SW480 (cell line): ENCODE results near the gene ANKRD10.
A peak's percentile ranks its signal among the peaks of the same experiment; 100 is the strongest.

Source experiments
- DNase-seq: peaks from one replicate; pipeline ENCODE4 v3.0.0-alpha.2; 2016; ENCODE audit warnings: low spot score

Gene ANKRD10

DNA sequence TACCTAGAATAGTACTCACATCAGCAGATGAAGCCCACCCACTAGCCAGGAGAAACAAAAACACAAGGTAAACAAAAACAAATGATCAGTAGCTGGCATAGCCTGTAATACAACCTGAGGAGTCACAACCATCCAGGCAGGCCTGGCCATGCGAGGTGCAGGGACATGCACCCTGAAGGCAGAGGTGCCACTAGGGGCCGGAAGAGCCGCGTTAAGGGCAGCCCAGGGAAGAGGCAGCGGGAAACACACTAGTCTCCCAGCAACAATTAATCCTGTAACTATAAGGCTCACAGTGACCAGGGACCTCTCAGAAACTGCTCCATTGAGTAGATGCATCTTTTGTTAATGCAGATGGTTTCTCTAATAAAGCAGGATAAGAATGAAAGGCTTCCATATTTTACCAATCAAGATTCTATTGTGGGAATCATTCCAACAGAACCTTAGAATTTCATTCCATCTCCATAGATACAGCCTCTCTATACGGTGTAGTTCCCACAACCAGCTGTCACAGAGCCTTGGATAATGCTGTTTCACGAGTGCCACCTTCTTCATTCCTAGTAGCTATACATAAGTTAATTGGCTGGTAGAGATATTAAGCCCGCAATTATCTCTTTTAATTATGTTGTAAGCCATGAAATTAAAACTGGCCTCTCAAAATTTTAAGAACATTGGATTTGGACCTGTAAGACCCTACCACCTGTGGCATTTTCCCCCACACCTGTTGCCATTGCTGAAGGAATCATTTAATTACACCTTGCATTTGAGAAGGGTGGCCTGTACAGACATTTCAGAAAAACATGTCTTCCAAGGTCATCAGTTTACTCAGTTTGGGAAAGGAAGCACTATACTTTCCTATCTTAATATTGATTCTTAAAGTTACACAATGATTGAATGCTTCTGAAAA lies 28.7 kb downstream of the ANKRD10 start:
- peak; percentile 19 for DNase-seq

DNA sequence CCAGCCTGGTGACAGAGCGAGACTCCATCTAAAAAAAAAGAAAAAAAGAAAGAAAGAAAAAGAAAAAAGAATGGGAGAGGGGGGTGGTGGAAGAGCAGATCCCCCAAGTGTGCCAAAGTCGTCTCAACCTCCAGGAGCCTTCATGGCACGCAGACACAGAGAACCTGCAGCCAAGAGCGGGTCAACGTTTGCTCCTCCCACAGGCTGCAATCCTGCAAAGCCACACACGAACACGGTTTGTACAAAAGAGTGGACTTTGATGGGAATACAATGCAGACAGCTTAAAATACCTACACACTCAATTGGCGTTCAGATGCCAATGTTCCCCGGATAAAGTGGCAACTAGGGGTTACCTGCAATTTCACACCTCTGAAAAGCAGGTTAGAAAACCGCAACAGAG lies 29.4 kb downstream of the ANKRD10 start:
- DNase-seq: no peak

DNA sequence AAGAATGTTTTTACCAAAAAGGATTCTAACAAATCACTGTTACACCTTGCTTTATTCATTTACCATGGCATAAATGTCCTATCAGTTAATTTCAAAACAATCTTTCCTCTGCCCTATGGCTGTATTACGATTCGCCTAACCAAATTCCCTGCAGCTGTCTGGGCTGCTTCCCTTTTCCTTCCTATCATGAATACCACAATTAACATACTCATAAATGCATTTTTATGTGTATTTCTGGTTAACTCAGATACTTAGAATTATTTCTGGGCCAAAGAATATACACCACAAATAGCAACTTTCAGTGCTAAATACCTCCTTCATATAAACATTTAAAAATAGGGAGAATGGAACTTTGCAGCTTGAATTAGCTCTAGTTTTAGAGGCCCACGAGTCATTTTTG lies 30.4 kb downstream of the ANKRD10 start:
- DNase-seq: no peak

DNA sequence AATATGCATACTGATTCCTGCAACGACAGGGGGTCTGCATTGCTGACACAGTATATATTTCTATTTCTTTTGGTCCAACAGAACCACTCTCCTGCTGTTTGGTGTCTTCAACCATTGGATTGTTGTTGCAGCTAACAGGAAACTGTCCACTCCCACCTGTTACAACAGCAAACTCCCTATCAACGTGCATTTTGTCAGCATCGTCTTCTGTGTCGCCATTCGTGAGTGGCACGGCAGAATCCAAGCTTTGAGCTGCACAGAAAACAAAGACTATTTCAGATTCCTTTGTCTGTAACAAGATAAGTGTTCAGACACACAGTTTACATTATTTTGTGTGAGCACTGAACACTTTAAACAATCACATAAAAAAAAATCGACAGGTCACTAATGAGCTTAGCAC lies 31.3 kb downstream of the ANKRD10 start:
- DNase-seq: no peak

DNA sequence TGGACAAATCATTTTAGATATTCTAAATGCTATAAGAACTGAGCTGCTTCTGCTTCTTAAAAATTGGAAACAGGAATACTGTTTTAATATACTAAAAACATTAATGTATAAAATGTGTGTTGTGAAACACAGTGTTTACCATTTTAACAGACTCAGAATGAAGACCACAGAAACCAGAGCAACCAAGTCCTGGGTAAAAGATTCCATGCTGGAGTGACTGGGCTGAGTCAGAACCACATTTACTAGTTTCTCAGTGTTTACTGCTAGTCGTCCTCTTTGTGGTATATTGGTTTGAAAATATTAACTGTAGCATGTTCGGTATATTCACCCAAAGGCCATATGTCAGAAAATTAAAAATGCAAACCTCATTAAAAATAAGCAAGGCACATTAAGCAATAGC lies 31.9 kb downstream of the ANKRD10 start:
- no peak for DNase-seq

DNA sequence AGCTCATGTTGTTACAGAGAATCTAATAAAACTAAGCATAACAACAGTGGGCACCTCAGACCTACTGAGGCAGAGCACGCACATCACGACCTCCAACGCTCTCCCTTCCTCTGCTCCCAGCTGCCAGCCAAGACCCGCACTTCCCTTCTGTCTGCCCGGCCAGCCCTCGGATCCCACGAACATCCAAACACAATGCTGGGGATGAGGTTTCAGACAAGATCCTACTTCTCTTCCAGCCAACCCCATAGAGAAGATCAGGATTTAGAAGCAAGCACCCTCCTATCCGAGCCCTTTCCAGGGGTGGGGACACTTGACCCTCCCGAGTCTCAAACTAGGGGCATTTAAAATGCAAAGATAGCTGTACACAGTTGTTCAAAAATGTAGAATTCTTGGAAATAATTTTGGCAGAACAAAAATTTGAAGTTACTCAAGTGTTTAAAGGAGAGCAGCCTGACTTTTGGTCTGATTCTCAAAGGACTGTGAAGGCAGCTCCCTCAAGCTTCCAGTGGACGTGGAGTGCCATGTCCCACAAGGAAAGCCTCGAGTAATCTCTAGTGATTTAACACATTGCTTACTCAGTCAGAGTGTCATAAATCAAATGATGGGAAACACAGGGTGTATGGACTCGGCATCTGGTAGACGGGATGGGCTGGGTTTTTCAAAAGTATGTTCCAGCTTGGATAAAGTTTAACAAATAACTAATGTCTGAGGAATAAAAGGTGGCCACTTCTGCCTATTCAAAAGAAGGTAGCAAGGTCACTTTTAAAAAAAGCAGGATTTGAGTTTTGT lies 32.8 kb downstream of the ANKRD10 start:
- DNase-seq: no peak

DNA sequence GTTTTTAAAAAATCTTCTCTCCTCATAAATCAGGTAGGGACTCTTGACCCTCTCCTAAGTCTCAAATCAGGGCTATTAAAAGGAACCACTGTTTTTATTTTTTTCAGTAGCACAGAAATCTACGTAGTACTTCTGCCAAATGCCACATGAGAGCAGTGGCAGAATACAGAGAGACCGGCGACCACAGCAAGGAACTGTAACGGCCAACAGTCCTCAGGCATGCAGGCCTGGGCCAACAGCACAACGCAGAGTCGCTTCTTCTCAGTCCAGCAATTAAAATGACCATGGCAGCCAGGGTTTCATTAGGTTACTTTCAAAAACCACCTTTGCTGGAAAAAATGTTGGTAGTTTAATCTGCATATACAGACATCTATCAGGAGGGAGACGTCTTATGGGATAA lies 34.2 kb downstream of the ANKRD10 start:
- no peak for DNase-seq

DNA sequence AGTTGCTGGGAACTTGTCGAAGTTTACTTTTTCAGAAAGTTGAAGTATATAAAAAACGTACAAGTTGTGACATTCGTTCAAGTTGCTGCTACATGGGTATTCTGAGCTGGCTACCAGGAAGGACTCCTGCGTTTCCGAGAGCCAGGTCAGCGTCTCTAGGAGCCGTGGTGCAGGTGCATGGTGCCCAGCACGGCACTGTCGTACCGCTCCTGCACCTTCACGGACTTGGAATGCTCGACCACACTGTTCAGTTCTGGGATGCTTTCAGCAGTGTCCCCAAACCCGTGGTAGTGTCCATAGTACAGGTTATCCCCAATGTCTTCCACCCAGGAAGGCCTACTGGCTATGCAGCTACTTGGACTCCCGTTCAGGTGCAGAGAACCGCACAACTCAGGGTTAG lies 35.4 kb downstream of the ANKRD10 start:
- DNase-seq: no peak

DNA sequence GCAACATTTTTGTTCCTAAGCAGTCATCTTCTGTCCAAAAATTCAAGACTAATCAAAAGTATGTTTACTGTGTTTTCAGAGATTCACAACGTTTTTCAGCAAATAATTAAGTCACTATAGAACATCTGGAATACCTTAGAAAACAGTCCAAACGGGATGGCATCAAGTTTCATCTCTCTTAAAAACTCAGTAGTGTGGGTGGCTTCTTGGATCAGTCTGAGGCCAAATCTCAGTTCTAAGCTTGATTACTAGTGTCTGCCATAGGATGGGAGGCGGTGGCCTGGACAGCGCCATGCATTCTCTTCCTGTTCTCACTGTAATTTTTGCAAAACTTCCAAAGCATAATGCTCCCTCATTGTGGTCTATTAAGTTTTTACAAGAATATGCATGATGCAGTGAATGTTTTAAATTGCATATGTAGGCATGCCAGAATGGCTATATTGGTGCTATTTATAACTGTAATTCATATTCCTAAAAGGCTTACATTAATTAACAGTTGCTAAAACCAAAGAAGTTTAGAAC lies 37.1 kb downstream of the ANKRD10 start:
- no peak for DNase-seq

DNA sequence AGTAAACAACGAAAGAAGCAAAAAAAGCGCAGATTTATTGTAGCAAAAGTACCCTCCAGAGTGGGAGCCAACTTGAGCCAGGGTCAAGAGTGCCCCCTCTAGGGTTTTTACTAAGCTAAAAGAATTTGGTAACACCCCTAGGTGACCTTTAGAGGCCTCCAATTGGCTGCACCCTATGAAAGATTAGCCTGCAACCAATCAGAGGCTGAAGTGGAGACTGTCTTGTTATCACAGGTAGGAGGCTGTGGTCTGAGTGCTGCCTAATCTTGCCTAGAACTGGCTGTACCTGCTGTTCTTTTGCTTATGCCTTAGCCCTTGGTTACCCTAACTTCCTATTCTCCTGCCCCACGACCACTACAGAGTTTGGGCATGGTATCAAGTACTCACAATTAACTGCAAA lies 38.3 kb downstream of the ANKRD10 start:
- no peak for DNase-seq

DNA sequence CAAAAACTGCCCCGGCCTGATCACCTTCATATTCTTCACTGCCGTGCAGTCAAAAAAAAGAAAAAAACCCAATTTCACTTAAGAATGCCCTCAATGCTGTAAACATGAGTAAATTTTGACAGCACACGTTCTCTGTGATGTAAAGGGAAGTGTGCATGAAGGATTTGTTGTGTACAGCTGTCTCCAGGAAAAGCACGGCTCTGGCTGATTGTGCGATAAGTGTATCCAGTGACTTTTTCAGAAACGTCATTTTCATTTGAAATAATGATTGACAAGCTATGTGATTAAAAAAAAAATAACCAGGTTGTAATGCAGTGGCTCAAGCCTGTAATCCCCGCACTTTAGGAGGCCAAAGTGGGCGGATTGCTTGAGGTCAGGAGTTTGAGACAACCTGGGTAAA lies 39.6 kb downstream of the ANKRD10 start:
- DNase-seq: no peak

DNA sequence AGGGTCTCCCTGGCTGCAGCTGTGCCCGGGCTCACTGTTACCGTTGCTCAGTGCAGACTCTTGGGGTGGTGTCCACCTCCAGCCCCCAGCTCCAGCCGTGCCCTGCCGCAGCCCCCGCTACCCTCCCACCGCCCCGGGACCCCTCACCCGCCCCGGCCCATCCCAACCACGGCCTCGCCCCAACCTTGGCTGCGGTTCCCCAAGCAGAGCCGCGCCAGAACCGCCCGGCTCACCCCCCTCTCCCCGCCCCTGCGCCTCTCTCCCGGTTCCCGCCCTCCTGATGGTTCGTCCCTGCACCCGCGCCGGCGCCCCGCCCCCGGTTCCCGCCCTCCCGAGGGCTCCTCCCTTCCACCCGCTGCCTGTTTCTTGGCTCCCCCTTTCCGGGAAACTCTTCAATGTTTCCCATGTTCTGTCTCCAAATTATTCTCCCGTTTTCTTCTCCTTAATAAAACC lies 40.3 kb downstream of the ANKRD10 start:
- DNase-seq: peak; percentile 55

DNA sequence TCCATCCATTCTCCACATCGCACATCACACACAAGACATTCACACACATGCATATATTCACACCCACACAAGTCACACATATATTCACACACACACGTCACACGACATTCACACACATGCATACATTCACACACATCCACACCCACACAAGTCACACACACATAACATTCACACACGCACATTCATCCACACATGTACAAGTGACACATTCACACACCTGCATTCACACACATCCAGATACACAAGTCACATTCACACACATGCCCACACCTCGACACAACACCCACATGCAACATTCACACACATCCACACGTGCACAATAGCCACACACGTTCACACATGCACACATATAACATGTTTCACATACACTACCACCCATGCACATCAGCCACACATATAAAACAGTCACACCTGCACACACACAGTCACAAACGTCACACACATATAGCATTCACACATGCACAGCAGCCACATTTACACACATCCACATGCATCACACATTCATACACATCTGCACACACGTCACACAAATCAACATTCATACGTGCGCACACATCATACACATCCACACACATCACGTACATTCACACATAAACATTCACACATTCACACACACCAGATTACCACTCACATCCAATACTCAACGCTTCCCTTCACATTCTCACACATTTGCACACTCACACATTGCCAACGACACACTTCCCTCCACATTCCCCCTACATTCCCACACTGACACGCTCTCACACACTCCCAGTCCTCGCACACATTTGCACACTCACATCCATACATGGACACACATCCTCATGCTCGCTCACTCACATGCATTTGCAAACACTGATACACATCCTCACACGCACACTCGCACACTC lies 41.0 kb downstream of the ANKRD10 start:
- no peak for DNase-seq

DNA sequence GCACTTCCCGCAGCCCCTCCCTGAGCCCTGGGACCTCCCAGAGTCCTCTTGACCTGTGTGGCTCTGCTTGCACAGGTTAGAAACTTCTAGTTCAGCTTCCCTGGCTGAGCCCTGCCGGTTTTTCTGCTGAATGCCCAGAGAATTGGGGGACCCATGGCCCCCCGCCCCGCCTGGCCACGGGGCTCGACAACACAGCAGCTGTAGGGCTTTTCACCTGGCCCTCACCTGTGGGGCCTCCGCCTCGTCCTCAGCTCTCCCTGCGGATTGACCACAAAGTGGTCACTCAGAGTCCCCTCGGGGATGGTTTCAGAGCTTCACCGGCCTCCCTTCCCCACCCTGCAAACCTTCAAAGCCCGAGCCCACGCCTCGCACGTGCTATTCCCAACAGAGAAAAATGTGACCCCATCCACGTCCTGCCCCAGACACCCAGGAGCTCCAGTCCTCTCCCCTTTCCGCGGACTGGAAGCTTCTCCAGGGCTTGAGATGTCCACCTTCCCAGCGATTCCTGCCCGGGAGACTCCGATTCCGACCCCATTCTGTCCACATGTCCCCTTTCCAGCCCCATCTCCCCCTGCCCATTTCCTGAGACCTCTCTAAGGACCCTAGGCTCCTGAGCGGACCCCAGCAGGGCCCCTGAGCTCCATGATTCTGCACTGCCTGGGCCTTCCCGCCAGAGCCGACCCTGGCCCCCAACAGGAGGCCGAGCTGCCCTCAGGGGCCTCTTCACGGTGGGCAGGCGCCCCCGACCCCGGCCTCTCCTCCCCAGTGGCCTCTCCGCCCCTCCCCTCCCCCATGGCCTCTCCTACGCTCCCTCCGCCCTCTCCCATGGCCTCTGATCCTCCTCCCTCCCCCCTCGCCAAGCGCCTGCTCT lies 41.9 kb downstream of the ANKRD10 start:
- DNase-seq: no peak

DNA sequence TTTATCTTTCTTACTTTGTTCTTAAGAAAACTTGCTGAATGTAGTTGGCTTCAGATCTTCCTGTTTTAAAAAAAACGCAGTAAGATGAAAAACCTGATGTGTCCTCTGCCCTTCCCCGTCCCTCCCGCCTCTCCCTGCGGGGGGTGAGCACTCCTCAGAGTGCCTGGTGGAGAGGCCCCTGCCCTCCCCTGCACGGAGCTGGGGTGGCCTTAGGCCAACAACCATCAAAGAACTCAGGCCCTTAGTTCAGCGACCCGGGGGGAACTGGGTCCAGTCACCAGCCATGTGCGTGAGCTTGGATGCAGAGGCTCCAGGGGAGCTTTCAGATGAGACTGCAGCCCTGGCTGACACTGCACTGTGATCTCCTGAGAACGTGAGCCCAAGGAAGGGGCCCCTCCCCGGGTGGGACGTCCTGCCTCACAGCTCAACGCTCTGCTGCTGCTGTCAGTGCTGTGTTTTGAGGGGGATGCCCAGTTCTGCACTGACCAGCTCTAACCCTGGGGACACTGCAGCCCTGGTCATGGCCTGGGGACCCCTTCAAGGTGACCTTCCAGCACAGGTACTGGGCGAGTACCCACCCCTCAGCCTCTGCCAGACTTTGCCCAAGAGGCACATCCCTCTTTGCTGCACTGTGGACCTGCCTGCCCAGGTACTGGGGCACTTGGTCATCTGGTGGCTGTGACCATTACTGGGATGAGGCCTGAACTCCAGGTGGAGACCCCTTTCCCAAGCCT lies 42.7 kb downstream of the ANKRD10 start:
- DNase-seq: no peak

DNA sequence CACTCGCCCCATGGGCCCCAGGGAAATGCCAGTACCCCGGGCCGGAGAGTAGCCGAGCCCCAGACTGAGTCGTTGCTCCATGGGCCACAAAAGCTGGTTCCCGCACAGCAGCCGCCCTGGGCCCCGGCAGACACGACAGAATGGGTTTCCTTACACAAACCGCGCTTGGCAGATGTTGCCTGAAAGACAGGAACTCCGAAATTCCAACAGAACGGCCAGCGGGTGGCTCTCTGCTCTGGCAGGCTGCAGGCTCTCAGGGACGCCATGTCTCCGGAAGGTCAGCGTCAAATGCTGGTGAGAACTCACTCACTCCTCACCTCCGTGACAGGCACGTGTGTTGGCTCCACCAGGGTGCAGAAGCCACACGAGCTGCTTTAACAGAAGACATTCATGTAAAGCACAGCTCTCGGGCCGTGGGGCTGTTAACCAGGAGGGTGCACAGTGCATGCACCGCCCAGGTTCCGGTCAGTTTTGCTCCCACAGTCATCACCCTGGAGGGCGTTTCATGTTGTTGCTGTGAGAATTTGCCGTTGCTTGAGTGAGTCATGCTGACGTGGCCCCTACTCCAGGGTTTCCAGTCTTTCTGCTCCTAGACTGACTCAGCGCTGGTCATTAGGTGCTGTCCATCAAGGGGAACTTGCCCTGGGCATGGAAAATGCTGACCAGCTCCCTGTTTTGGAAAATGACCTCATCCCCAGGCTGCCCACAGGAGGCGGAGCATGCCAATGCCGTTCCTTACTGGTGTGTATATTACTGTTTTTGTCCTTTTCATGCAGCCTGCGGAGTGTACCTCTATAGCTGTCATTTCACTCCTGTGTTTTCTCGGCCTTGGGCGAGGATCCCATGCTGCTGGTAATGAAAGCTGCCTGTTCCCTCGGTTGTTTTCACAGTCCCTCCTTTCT lies 44.8 kb downstream of the ANKRD10 start:
- peak; percentile 97 for DNase-seq

DNA sequence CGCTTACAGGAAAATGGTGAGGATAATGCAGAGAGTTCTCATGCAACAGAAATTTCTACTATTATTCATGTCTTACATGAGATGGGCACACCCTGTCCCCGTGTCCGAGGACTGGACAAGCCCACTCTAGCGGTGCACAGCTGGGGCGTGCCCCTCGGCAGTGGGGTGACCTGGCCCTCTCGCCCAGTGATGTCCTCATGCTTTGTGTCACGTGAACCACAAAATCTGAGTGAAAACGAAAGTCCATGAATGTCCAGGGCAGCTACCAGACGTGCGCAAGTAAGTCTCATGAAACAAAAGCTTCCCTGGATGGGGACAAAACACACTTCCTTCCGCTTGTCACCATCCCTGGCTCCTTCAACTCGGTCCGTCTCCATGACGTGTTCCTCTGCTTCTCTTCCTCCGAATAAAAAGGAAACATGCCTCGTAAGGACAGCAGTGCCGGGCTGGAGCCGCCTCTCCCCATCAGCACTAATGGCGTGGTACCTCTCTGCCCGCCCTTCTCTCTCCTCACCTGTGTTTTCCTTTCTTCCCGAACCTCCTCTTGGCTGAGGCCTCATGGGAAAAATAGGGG lies 45.6 kb downstream of the ANKRD10 start:
- DNase-seq: no peak

DNA sequence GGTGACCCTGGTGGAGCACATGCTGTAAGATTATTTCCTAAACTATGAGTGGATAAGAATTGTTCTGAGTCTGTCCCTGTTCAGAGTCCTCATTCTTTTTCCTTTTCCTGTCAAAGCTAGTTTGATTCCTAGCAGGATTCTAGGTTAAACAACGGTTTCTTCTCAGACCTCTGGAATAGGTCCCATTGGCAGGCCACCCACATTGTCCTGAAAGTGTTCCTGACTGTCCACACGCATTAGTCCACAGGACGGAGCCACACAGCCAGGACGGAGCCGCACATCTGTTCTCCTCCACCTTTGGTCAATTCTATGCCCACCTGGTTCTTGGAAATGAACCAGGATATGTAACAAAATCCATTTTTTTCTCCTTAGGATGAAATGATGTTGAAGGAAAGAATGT lies 46.1 kb downstream of the ANKRD10 start:
- no peak for DNase-seq

DNA sequence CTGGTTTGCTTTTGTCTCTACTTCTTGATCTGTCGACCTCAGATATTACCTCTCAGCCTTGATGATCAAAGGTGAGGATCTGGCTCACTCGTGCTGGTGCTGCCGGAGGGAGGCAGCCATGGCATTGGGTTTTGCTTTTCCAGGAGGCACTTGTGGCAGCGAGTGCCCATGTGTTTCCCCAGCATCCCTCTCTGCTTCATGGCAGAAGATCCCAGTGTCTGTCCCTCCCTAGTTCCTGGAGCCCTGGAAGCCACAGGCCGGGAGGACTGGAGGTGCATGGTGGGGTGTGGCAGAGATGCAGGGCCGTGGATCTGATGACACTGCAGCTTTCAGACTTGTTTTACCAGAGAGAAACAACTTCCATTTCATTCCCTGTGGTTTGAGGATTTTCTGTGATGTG lies 47.5 kb downstream of the ANKRD10 start:
- no peak for DNase-seq
